HG03095 (cell line): Measurements from ENCODE around the gene YWHAQ.

Experiments
- ATAC-seq: cut with Tn5 transposase; IDR thresholded peaks from one replicate; pipeline ENCODE4 v1.9.1; 2021; ENCODE audit warnings: moderate library complexity; ENCODE audit not compliant: unreplicated experiment

YWHAQ gene

GRCh38 chr2:9655441-9656269 lies 24.9 kb upstream of the YWHAQ start:
- peak; percentile 44 for ATAC-seq

GRCh38 chr2:9654452-9655100 lies 23.8 kb upstream of the YWHAQ start:
- ATAC-seq, result no peak

- no peak for ATAC-seq
These were observed 22.9 kb upstream of the YWHAQ start for GRCh38 chr2:9653485-9654271.

GRCh38 chr2:9652898-9653479 lies 22.2 kb upstream of the YWHAQ start:
- ATAC-seq, result no peak

GRCh38 chr2:9652267-9652666 lies 21.5 kb upstream of the YWHAQ start:
- ATAC-seq, result no peak

- ATAC-seq, result no peak
These were observed 19.5 kb upstream of the YWHAQ start for GRCh38 chr2:9650119-9650821.

- ATAC-seq, result no peak
These were observed 18.5 kb upstream of the YWHAQ start for GRCh38 chr2:9649261-9649660.

GRCh38 chr2:9648821-9649220 lies 18.0 kb upstream of the YWHAQ start:
- no peak for ATAC-seq

GRCh38 chr2:9647884-9648283 lies 17.1 kb upstream of the YWHAQ start:
- no peak for ATAC-seq

- no peak for ATAC-seq
These were observed 15.6 kb upstream of the YWHAQ start for GRCh38 chr2:9646196-9647030.

GRCh38 chr2:9644603-9645002 lies 13.8 kb upstream of the YWHAQ start:
- ATAC-seq, result no peak

- no peak for ATAC-seq
These were observed 13.2 kb upstream of the YWHAQ start for GRCh38 chr2:9644021-9644420.

GRCh38 chr2:9641641-9642040 lies 10.8 kb upstream of the YWHAQ start:
- no peak for ATAC-seq

- ATAC-seq, result no peak
These were observed 9.8 kb upstream of the YWHAQ start for GRCh38 chr2:9640403-9641104.

- no peak for ATAC-seq
These were observed 9.0 kb upstream of the YWHAQ start for GRCh38 chr2:9639740-9640343.

GRCh38 chr2:9639000-9639602 lies 8.3 kb upstream of the YWHAQ start:
- no peak for ATAC-seq

- ATAC-seq, result no peak
These were observed 7.7 kb upstream of the YWHAQ start for GRCh38 chr2:9638532-9638931.

GRCh38 chr2:9637330-9637729 lies 6.5 kb upstream of the YWHAQ start:
- no peak for ATAC-seq
